Subcutaneous adipose tissue (tissue), 4 donors: ENCODE data around the gene RPL39L. TPM values are rescaled to one million over a fixed set of nuclear protein-coding genes. Genes with fewer than 3 reads are reported as not detected.

Experiments used
- total RNA-seq, 4 donors: library from RNA; depleted of rRNA; stranded (reverse); fragments of >200 nt; gene quantifications; one replicate each; pipeline ENCODE4 v1.1.0, GENCODE V29; 2016
- TF ChIP-seq, protein P1 (sequence below): fragments of 450-650 bp; IDR thresholded peaks from one replicate; pipeline ENCODE4 v1.5.1; 2016; ENCODE audit warnings: low read depth, mild to moderate bottlenecking, control low read depth, antibody characterized with exemption, moderate library complexity

RPL39L gene
- total RNA-seq, 4 donors from 2014 or later = 8.9 to 14.6 (median 10.6) TPM

- TF ChIP-seq, protein P1, sequence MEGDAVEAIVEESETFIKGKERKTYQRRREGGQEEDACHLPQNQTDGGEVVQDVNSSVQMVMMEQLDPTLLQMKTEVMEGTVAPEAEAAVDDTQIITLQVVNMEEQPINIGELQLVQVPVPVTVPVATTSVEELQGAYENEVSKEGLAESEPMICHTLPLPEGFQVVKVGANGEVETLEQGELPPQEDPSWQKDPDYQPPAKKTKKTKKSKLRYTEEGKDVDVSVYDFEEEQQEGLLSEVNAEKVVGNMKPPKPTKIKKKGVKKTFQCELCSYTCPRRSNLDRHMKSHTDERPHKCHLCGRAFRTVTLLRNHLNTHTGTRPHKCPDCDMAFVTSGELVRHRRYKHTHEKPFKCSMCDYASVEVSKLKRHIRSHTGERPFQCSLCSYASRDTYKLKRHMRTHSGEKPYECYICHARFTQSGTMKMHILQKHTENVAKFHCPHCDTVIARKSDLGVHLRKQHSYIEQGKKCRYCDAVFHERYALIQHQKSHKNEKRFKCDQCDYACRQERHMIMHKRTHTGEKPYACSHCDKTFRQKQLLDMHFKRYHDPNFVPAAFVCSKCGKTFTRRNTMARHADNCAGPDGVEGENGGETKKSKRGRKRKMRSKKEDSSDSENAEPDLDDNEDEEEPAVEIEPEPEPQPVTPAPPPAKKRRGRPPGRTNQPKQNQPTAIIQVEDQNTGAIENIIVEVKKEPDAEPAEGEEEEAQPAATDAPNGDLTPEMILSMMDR = no peak
Measured at GRCh38 chr3:187161556-187161955, 22.3 kb upstream of the RPL39L start.

DNA sequence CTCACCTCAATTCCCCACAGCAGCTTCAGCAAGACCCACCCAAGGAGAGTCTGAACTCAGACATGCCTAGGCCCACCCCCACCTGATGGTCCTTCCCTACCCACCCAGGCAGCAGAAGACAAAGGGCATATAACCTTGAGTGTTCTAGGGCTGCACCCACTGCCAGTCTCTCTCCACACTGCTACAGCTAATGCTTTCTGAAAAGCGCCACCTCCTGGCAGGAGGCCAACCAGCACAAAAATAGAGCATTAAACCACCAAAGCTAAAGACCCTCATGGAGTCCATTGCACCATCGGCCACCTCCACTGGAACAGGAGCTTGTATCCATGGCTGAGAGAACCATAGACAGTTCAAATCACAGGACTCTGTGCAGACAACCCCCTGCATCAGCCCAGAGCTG lies 11.3 kb upstream of the RPL39L start:
- TF ChIP-seq, protein P1 = no peak

GRCh38 chr3:187150186-187150585 lies 10.9 kb upstream of the RPL39L start:
- TF ChIP-seq, protein P1 = no peak

- TF ChIP-seq, protein P1 = no peak
Measured at GRCh38 chr3:187146389-187146788, 7.1 kb upstream of the RPL39L start.

DNA sequence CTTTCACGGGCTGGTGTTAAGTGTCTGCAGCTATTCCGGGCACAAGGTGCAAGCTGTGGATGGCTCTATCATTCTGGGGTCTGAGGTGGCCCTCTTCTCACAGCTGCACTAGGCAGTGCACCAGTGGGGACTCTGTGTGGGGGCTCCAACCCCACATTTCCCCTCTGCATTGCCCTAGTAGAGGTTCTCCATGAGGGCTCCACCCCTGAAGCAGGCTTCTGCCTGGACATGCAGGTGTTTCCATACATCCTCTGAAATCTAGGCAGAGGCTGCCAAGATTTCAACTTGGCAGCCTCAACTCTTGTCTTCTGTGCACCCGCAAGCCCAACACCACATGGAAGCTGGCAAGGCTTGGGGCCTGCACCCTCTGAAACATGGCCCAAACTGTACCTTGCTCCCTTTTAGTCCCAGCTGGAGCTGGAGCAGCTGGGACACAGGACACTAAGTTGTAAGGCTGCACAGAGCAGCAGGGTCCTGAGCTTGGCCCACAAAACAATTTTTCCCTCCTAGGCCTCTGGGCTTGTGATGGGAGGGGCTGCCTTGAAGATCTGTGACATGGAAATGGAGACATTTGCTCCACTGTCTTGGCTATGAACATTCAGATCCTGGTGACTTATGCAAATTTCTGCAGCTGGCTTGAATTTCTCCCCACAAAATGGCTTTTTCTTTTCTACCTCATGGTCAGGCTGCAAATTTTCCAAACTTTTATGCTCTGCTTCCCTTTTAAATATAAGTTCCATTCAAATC lies 6.0 kb upstream of the RPL39L start:
- TF ChIP-seq, protein P1 = no peak

- TF ChIP-seq, protein P1 = no peak
Measured at GRCh38 chr3:187139895-187140253, 578 bp upstream of the RPL39L start.

DNA sequence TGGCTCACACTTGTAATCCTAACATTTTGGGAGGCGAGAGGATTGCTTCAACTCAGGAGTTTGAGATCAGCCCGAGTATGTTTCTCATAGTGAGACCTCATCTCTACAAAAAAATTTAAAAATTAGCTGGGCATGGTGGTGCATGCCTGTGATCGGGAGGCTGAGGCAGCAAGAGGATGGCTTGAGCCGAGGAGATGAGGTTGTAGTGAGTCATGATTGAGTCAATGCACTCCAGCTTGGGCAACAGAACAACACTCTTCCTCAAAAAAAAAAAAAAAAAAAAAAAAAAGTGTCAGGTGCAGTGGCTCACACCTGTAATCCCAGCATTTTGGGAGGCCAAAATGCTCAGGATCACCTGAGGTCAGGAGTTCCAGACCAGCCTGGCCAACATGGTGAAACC lies 2.4 kb downstream of the RPL39L start:
- TF ChIP-seq, protein P1 = no peak
